ENCODE measurements around the gene MMADHC. TPM values are rescaled to one million over a fixed set of nuclear protein-coding genes. Genes with fewer than 3 reads are reported as not detected.

Gene MMADHC
- total and polyA plus RNA-seq, 9 of the 15 experiments (the other 6 are each of a cell fraction or from before 2014, with no cell fraction given): 187 to 850 (median 271) TPM

DNA sequence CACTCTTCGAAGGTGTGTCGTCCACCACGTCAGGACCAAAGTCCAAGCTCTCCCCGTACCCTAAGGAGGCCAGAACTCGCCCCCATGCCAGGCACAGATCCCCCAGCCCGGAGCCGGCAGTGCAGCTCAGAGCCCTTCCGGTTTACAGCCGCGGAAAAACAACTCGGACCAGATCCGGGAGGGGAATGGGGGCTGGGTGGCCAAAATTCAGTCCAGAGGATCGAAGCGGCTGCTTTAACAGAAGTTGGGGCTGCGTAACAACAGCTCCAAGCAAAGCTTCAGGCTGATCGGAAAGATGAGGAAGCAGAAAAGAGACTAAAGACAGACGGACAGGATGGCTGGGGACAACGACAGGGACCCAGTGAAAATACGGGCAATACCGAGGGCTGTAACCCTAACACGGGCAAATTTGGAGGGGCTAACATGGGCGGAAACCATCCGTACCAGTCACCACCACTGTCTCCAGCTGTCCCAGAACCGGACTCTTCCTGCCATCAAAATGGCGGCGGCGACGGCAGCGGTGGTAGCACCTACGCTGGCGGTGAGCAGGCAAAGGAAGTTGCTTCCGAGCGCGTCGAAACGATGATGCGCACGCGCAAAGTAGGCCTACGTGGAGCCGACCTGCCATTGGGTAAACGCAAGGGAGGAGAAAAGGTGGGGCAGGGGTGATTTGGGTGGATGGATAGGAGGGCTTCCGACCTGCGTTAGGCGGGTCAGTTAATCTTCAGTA lies at the start of gene MMADHC (continued):
- TF ChIP-seq THAP12 (CRISPR knock-in tag; IDR thresholded peaks at IDR 0.05) (peak; percentile 82; the same call in 1 of the 2 replicates), ASH1L (IDR thresholded peaks at IDR 0.05; ENCODE audit: borderline replicate concordance, low read depth, partially characterized antibody) (peak; percentile 45), UBTF (IDR thresholded peaks at IDR 0.05; ENCODE audit: borderline replicate concordance in 1 of 2, low read depth in 2 of 2, low read length in 2 of 2) (peak in 1 of 2 experiments; percentile 76; a peak in 1 of 4 replicates), COPS2 (conservative IDR thresholded peaks at IDR 0.05) (no peak), GABPA (tag; conservative IDR thresholded peaks at IDR 0.05; ENCODE audit: low read depth) (peak; percentile 88), GABPB1 (CRISPR knock-in tag; IDR thresholded peaks at IDR 0.05) (peak; percentile 70), MAX (CRISPR knock-in tag; IDR thresholded peaks at IDR 0.05) (peak; percentile 67), PURB (CRISPR knock-in tag; IDR thresholded peaks at IDR 0.05; ENCODE audit: low read depth) (no peak), E2F4 (CRISPR knock-in tag; IDR thresholded peaks at IDR 0.05; ENCODE audit: low read depth) (0 out of 2 replicates have a peak, but pooled peaks have one; percentile 27), HDAC3 (IDR thresholded peaks at IDR 0.05; ENCODE audit: borderline replicate concordance, partially characterized antibody) (no peak)
- TF ChIP-seq, protein P1, sequence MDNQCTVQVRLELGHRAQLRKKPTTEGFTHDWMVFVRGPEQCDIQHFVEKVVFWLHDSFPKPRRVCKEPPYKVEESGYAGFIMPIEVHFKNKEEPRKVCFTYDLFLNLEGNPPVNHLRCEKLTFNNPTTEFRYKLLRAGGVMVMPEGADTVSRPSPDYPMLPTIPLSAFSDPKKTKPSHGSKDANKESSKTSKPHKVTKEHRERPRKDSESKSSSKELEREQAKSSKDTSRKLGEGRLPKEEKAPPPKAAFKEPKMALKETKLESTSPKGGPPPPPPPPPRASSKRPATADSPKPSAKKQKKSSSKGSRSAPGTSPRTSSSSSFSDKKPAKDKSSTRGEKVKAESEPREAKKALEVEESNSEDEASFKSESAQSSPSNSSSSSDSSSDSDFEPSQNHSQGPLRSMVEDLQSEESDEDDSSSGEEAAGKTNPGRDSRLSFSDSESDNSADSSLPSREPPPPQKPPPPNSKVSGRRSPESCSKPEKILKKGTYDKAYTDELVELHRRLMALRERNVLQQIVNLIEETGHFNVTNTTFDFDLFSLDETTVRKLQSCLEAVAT (IDR thresholded peaks at IDR 0.05): peak; percentile 60 to 100; a peak in 3 of 4 replicates
- TF ChIP-seq, protein P2, sequence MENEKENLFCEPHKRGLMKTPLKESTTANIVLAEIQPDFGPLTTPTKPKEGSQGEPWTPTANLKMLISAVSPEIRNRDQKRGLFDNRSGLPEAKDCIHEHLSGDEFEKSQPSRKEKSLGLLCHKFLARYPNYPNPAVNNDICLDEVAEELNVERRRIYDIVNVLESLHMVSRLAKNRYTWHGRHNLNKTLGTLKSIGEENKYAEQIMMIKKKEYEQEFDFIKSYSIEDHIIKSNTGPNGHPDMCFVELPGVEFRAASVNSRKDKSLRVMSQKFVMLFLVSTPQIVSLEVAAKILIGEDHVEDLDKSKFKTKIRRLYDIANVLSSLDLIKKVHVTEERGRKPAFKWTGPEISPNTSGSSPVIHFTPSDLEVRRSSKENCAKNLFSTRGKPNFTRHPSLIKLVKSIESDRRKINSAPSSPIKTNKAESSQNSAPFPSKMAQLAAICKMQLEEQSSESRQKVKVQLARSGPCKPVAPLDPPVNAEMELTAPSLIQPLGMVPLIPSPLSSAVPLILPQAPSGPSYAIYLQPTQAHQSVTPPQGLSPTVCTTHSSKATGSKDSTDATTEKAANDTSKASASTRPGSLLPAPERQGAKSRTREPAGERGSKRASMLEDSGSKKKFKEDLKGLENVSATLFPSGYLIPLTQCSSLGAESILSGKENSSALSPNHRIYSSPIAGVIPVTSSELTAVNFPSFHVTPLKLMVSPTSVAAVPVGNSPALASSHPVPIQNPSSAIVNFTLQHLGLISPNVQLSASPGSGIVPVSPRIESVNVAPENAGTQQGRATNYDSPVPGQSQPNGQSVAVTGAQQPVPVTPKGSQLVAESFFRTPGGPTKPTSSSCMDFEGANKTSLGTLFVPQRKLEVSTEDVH (IDR thresholded peaks at IDR 0.05; ENCODE audit: low read depth, partially characterized antibody): no peak

All from K562 (cell line).